GM10248 (cell line): ENCODE measurements around the gene PCSK6.

Experiments used
- CTCF ChIA-PET: fragments of 300-600 bp; sonication (Branson Sonifier 250); formaldehyde crosslinking; extraction: SDS; loops from one replicate; lab custom pipeline; 2021; ENCODE audit warnings: antibody characterized with exemption; lab: Yijun Ruan, JAX
- POLR2A ChIA-PET: fragments of 350-650 bp; sonication (Branson Sonifier 250); formaldehyde crosslinking; extraction: SDS; loops from one replicate; lab custom pipeline; 2020; ENCODE audit warnings: antibody characterized with exemption; lab: Yijun Ruan, JAX
- DNase-seq: peaks from one replicate; pipeline ENCODE4 v3.0.0; 2012; ENCODE audit errors: extremely low spot score
- CTCF ChIP-seq: IDR thresholded peaks from 2 replicates; pipeline ENCODE4 v1.5.1; 2012; ENCODE audit warnings: mild to moderate bottlenecking, low read depth; ENCODE audit errors: extremely low read depth, missing control alignments, control extremely low read depth

The PCSK6 gene

GRCh38 chr15:101269479-101270223, 219.9 kb downstream of the PCSK6 start:
- no peak for DNase-seq
- peak; percentile 38 for TF ChIP-seq CTCF
- CTCF ChIA-PET: interaction anchor here (0.6 to 2.3 kb wide), 6 partner anchors 12 to 256 kb away, joined by 3 to 9 read pairs (median 4); no protein-coding TSS in a partner anchor
- POLR2A ChIA-PET: interaction anchor here (0.7 kb wide), 1 partner anchor 39 kb away, joined by 6 read pairs; no protein-coding TSS in a partner anchor

GRCh38 chr15:101267320-101268104, 222.0 kb downstream of the PCSK6 start:
- ChIA-PET CTCF (interaction anchor here (1.0 to 2.8 kb wide), 9 partner anchors 9 to 373 kb away, joined by 3 to 20 read pairs (median 4); partner anchors contain the start of gene CHSY1), POLR2A (interaction anchor here (1.1 kb wide), 1 partner anchor 9 kb away, joined by 4 read pairs; no protein-coding TSS in a partner anchor)
- DNase-seq: no peak
- TF ChIP-seq CTCF: no peak

DNA sequence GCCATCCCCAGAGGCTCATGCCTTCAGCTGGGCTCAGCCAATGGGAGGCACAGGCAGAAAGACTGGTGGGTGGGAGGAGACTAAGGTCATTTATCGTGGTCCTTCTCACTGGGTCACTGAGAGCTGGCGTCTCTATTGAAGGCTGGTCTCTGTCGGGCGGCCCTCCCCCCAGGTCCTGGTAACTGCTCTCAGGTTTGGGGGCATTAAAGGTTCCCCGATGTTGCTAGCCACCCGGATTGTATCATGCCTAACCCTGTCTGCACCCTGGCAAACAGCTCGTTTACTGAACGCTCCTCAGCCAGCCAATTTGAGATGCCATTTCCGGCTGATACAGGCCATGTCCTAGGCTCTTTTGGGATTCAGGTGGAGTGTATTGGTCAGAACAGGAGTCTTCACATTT, 222.7 kb downstream of the PCSK6 start:
- no peak for TF ChIP-seq CTCF
- POLR2A ChIA-PET: no interaction called here
- DNase-seq: no peak
- CTCF ChIA-PET: interaction anchor here (1.0 to 3.5 kb wide), 6 partner anchors 8 to 177 kb away, joined by 3 to 20 read pairs (median 4); partner anchors contain the start of gene CHSY1

- DNase-seq: no peak
- no peak for TF ChIP-seq CTCF
- ChIA-PET POLR2A (no interaction called here), CTCF (interaction anchor here (1.4 to 3.5 kb wide), 3 partner anchors 8 to 176 kb away, joined by 4 to 20 read pairs (median 11); no protein-coding TSS in a partner anchor)
These were observed 223.5 kb downstream of the PCSK6 start for GRCh38 chr15:101266034-101266433.

DNA sequence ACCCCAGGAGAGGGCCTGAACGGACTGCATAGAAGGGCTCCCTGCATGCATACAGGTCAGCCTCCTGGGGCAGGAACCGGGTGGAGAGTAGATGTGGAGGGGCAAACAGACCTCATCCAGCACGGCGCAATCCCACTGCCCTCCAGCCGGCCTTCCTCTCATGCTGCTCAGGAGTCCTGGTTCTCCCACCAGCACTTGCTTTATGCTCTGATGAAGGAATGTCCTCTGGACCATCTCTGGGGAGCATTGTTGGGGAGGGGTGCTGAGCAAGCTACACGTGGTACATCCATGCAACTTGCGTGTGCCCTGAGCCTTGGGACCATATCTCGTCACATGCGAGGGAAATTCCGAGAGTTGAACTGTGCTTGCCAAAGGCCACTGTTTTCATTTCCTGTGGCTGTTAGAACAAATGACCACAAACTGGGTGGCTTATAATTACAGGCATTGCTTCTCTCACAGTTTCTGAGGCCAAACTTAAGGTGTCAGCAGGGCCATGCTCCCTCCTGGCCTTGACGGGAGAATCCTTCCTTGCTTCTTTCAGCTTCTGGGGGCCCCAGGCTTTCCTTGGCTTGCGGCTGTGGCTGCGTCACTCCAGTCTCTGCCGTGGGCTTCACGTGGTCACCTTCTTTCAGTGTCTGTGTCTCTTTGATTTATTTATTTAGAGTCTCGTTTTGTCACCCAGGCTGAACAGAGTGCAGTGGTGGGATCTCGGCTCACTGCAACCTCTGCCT, 224.4 kb downstream of the PCSK6 start:
- no peak for TF ChIP-seq CTCF
- DNase-seq: no peak
- CTCF ChIA-PET: interaction anchor here (3.5 kb wide), 1 partner anchor 9 kb away, joined by 11 read pairs; no protein-coding TSS in a partner anchor
- POLR2A ChIA-PET: no interaction called here

DNA sequence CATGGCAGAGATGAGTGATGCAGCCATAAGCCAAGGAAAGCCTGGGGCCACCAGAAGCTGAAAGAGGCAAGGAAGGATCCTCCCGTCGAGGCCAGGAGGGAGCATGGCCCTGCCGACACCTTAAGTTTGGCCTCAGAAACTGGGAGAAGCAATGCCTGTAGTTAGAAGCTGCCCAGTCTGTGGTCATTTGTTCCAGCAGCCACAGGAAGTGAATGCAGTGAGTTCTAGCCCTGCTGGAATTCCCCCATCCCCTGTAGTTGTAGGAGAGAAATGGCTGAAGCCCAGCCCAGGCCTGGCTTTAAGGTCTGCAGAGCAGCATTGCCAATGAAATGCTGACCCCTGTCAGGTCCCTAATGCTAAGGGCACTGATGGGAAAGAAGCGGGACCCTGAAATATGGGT, 225.5 kb downstream of the PCSK6 start:
- CTCF ChIA-PET: interaction anchor here (1.0 to 4.5 kb wide), 4 partner anchors 10 to 256 kb away, joined by 3 to 13 read pairs (median 8); no protein-coding TSS in a partner anchor
- POLR2A ChIA-PET: no interaction called here
- TF ChIP-seq CTCF: no peak
- DNase-seq: peak; percentile 53
